ENCODE data around the gene LSR.
"Not testable (repeated sequence)": the region's sequence is repeated elsewhere in the genome, so short reads cannot be mapped to it uniquely, and the experiment has no call there.

Gene LSR

DNA sequence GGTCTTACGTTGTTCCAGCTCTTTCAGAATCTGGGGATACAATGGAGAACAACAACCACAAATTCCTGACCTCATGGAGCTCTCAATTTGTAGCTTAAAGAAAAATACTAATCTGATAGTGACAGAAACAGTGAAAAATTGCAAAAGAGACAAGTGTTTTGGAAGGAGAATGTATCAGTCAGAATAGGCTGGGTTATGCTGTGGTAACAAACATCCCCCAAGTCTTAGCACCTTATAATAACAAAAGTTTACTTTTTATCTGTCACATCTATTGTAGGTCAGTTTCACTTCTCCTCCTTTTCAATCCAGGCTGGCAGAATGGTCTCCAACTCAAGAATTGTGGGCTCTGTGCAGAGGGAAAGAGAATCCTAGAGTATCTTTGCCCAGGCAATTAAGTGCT lies 29.8 kb upstream of the LSR start:
- H3K4me1 ChIP-seq (ENCODE audit: control insufficient read depth, insufficient read depth, low read length, poor library complexity, severe bottlenecking), result peaks cover 16% of the 10 kb centered on the region

DNA sequence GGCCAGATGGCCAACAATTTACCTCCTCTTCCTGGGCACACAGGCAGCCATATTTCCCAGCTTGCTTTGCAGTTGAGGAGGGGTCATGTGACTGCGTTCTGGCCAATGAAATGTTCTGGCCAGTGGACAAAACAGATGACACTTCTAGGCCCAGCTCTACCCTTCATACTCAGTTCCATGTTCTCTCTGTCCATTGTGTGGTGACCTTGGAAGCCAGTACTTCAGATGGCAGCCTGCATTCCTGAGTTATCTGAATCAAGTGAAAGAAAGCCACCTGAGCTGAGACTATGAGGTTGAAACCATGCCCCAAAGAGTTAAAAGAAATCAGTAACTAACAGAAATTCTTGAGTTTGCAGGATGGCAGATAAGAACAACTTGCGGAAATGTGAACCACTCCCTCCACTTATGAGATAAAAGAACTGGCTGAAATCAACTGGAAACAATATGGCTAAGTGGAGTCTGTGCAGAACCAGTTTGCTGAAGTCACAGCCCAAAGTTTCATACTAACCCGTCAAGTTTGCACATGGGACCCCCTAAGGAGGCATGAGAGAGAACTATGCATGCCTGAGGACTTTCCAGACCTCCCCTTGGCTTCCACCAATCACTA lies 28.4 kb upstream of the LSR start:
- DNase-seq, result no peak
- Histone ChIP-seq H3K27me3 (replicated peaks; ENCODE audit: control insufficient read depth, insufficient read depth, low read length, poor library complexity, severe bottlenecking) (no peaks in the 10 kb centered on the region), H3K36me3 (ENCODE audit: control insufficient read depth, insufficient read depth, low read length) (no peaks in the 10 kb centered on the region), H3K9me3 (ENCODE audit: control insufficient read depth, low read length) (no peaks in the 10 kb centered on the region), H3K27ac (ENCODE audit: insufficient read depth, low read length, poor library complexity, severe bottlenecking) (no peak overlapping the region), H3K4me1 (ENCODE audit: control insufficient read depth, insufficient read depth, low read length, poor library complexity, severe bottlenecking) (peaks cover 9% of the 10 kb centered on the region), H3K4me3 (ENCODE audit: insufficient read depth, low read depth, low read length, poor library complexity, severe bottlenecking) (no peak overlapping the region)

More for the DNA sequence above, 29.8 kb upstream of the LSR start:
- Histone ChIP-seq H3K4me3 (ENCODE audit: insufficient read depth, low read depth, low read length, poor library complexity, severe bottlenecking) (no peak overlapping the region), H3K27me3 (replicated peaks; ENCODE audit: control insufficient read depth, insufficient read depth, low read length, poor library complexity, severe bottlenecking) (no peaks in the 10 kb centered on the region), H3K27ac (ENCODE audit: insufficient read depth, low read length, poor library complexity, severe bottlenecking) (no peak overlapping the region), H3K36me3 (ENCODE audit: control insufficient read depth, insufficient read depth, low read length) (no peaks in the 10 kb centered on the region), H3K9me3 (ENCODE audit: control insufficient read depth, low read length) (no peaks in the 10 kb centered on the region)
- DNase-seq, result no peak

- not testable (repeated sequence) for H3K36me3 ChIP-seq (ENCODE audit: control insufficient read depth, insufficient read depth, low read length); H3K27ac ChIP-seq (ENCODE audit: insufficient read depth, low read length, poor library complexity, severe bottlenecking); DNase-seq; H3K27me3 ChIP-seq (replicated peaks; ENCODE audit: control insufficient read depth, insufficient read depth, low read length, poor library complexity, severe bottlenecking); H3K4me1 ChIP-seq (ENCODE audit: control insufficient read depth, insufficient read depth, low read length, poor library complexity, severe bottlenecking); H3K9me3 ChIP-seq (ENCODE audit: control insufficient read depth, low read length); H3K4me3 ChIP-seq (ENCODE audit: insufficient read depth, low read depth, low read length, poor library complexity, severe bottlenecking)
Measured at GRCh38 chr19:35220973-35221590, 27.7 kb upstream of the LSR start.

DNA sequence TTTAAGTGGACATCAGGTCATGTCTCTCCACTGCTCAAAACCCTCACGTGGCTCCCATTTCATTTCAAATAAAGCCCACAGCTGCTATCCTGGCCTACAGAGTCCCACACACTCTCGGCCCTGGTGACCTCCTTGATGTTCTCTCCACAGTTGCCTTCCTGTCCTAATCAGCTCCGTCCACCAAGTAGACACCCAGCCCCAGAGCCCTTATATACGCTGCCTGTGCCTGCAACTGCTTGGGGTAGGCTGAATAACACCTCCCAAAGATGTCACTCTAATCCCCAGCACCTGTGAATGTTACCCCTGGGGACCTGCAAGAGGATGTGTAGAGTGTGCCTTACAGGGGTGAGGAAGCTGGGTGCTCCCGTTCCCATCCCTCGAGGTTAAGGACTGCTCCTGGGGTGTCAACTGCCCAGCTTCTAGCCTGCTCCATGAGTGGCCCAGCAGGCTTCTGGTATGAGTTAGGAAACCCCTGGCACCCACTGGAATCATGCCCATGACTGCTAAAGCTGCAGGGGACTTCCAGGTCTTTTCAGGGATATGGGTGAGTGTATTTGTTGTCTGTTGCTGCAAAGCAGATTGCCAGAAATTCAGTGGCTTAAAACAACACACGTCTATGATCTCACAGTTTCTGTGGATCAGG lies 26.3 kb upstream of the LSR start:
- Histone ChIP-seq H3K9me3 (ENCODE audit: control insufficient read depth, low read length) (no peaks in the 10 kb centered on the region), H3K27ac (ENCODE audit: insufficient read depth, low read length, poor library complexity, severe bottlenecking) (no peak overlapping the region), H3K27me3 (replicated peaks; ENCODE audit: control insufficient read depth, insufficient read depth, low read length, poor library complexity, severe bottlenecking) (no peaks in the 10 kb centered on the region), H3K36me3 (ENCODE audit: control insufficient read depth, insufficient read depth, low read length) (no peaks in the 10 kb centered on the region), H3K4me1 (ENCODE audit: control insufficient read depth, insufficient read depth, low read length, poor library complexity, severe bottlenecking) (peaks cover 9% of the 10 kb centered on the region), H3K4me3 (ENCODE audit: insufficient read depth, low read depth, low read length, poor library complexity, severe bottlenecking) (no peak overlapping the region)
- no peak for DNase-seq

GRCh38 chr19:35223084-35223790 lies 25.6 kb upstream of the LSR start:
- peaks cover 9% of the 10 kb centered on the region for H3K4me1 ChIP-seq (ENCODE audit: control insufficient read depth, insufficient read depth, low read length, poor library complexity, severe bottlenecking)
- no peaks in the 10 kb centered on the region for H3K27me3 ChIP-seq (replicated peaks; ENCODE audit: control insufficient read depth, insufficient read depth, low read length, poor library complexity, severe bottlenecking)
- no peaks in the 10 kb centered on the region for H3K9me3 ChIP-seq (ENCODE audit: control insufficient read depth, low read length)
- H3K36me3 ChIP-seq (ENCODE audit: control insufficient read depth, insufficient read depth, low read length), result no peaks in the 10 kb centered on the region
- H3K4me3 ChIP-seq (ENCODE audit: insufficient read depth, low read depth, low read length, poor library complexity, severe bottlenecking), result no peak overlapping the region
- DNase-seq, result no peak
- H3K27ac ChIP-seq (ENCODE audit: insufficient read depth, low read length, poor library complexity, severe bottlenecking), result no peak overlapping the region

DNA sequence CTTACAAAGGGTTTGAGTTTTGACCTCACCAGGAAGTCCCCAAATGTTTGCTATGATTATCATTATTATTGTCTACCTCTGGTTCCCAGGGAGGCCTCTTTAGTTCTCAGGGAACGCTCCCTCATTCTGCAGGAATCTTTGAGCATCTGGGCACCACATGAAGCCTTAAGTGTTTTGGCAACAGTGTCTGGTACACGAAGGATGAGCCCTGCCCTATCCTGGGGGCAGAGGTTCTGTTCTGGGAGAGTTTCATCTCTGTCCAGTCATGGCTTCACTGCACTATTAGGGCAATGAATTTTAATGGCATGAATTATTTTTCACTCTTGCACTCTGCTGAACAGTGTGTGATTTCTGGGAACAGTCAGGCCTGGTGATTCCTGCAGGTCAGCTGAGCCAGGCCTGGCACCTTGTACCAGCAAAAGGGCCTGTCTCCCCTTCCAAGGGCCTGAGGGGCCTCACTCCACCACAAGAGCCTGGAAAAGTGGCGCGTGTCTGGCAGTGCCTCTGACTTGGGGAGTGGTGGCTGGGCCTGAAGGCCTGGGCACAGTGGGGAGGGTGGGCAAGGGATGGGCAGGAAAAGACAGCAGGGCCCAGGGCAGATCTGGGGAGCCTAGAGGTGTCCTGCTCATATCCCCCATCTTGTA lies 24.8 kb upstream of the LSR start:
- peaks cover 9% of the 10 kb centered on the region for H3K4me1 ChIP-seq (ENCODE audit: control insufficient read depth, insufficient read depth, low read length, poor library complexity, severe bottlenecking)
- no peak overlapping the region for H3K27ac ChIP-seq (ENCODE audit: insufficient read depth, low read length, poor library complexity, severe bottlenecking)
- no peak overlapping the region for H3K4me3 ChIP-seq (ENCODE audit: insufficient read depth, low read depth, low read length, poor library complexity, severe bottlenecking)
- no peaks in the 10 kb centered on the region for H3K27me3 ChIP-seq (replicated peaks; ENCODE audit: control insufficient read depth, insufficient read depth, low read length, poor library complexity, severe bottlenecking)
- no peaks in the 10 kb centered on the region for H3K9me3 ChIP-seq (ENCODE audit: control insufficient read depth, low read length)
- H3K36me3 ChIP-seq (ENCODE audit: control insufficient read depth, insufficient read depth, low read length), result no peaks in the 10 kb centered on the region
- no peak for DNase-seq

DNA sequence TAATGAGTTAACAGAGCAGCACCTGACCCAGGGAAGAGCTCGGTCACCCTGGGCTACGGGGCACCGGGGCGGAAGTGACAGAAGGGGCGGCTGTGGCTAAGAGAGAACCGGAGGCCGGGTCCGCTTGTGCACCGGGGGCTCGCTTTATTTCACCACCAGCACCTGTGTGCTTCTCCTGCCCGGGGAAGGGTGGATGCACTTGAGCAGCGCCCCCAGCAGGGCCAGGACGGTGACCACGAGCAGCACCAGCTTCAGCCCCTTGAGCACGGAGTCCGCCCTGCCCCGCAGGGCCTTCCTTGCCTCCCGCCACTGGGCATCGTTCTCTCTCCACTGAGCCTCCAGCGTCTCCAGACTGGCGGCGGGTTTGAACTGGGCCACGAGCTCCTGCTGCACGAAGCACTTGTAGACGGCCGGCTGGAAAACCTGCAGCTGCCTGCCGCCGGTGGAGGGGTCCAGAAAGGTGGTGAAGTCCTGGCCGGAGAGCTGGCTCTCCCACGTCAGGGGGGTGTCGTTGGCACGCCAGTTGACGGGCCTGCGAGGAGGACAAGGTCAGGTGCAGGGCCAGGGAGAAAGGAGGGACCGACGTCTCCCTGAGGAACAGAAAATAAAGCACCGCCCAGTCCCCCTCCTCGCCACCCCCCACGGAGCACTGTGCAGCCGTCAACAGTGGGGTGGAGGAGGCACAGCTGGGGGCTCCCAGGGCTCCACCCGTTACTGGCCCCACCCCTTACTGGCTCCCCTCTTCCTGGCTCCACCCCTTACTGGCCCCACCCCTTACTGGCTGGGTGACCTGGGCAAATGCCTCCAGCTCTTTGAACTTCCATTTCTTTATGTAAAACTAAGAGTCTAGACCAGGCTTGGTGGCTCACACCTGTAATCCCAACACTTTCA lies 23.9 kb upstream of the LSR start:
- no peaks in the 10 kb centered on the region for H3K36me3 ChIP-seq (ENCODE audit: control insufficient read depth, insufficient read depth, low read length)
- H3K27me3 ChIP-seq (replicated peaks; ENCODE audit: control insufficient read depth, insufficient read depth, low read length, poor library complexity, severe bottlenecking), result no peaks in the 10 kb centered on the region
- H3K9me3 ChIP-seq (ENCODE audit: control insufficient read depth, low read length), result no peaks in the 10 kb centered on the region
- H3K27ac ChIP-seq (ENCODE audit: insufficient read depth, low read length, poor library complexity, severe bottlenecking), result no peak overlapping the region
- H3K4me1 ChIP-seq (ENCODE audit: control insufficient read depth, insufficient read depth, low read length, poor library complexity, severe bottlenecking), result peaks cover 9% of the 10 kb centered on the region
- H3K4me3 ChIP-seq (ENCODE audit: insufficient read depth, low read depth, low read length, poor library complexity, severe bottlenecking), result no peak overlapping the region
- DNase-seq, result no peak

- no peaks in the 10 kb centered on the region for H3K9me3 ChIP-seq (ENCODE audit: control insufficient read depth, low read length)
- DNase-seq, result no peak
- no peak overlapping the region for H3K27ac ChIP-seq (ENCODE audit: insufficient read depth, low read length, poor library complexity, severe bottlenecking)
- H3K36me3 ChIP-seq (ENCODE audit: control insufficient read depth, insufficient read depth, low read length), result no peaks in the 10 kb centered on the region
- no peak overlapping the region for H3K4me3 ChIP-seq (ENCODE audit: insufficient read depth, low read depth, low read length, poor library complexity, severe bottlenecking)
- H3K4me1 ChIP-seq (ENCODE audit: control insufficient read depth, insufficient read depth, low read length, poor library complexity, severe bottlenecking), result peaks cover 9% of the 10 kb centered on the region
- no peaks in the 10 kb centered on the region for H3K27me3 ChIP-seq (replicated peaks; ENCODE audit: control insufficient read depth, insufficient read depth, low read length, poor library complexity, severe bottlenecking)
Measured at GRCh38 chr19:35225951-35226350, 22.9 kb upstream of the LSR start.

GRCh38 chr19:35226748-35227147 lies 22.1 kb upstream of the LSR start:
- peaks cover 5% of the 10 kb centered on the region for H3K4me1 ChIP-seq (ENCODE audit: control insufficient read depth, insufficient read depth, low read length, poor library complexity, severe bottlenecking)
- DNase-seq, result no peak
- no peaks in the 10 kb centered on the region for H3K9me3 ChIP-seq (ENCODE audit: control insufficient read depth, low read length)
- no peak overlapping the region for H3K27ac ChIP-seq (ENCODE audit: insufficient read depth, low read length, poor library complexity, severe bottlenecking)
- no peaks in the 10 kb centered on the region for H3K36me3 ChIP-seq (ENCODE audit: control insufficient read depth, insufficient read depth, low read length)
- no peak overlapping the region for H3K4me3 ChIP-seq (ENCODE audit: insufficient read depth, low read depth, low read length, poor library complexity, severe bottlenecking)
- no peaks in the 10 kb centered on the region for H3K27me3 ChIP-seq (replicated peaks; ENCODE audit: control insufficient read depth, insufficient read depth, low read length, poor library complexity, severe bottlenecking)

All from effector memory CD4-positive, alpha-beta T cell (primary cell).